Epithelial cell of esophagus (primary cell): ENCODE results near the gene LASP1.

Experiments
- DNase-seq: peaks from one replicate; pipeline ENCODE4 v3.0.0; 2010; ENCODE audit warnings: low read depth
- H3K4me3 ChIP-seq: 2 replicates; pipeline ENCODE4 v1.5.1; 2011; ENCODE audit warnings: mild to moderate bottlenecking, low read length, control low read depth
- CTCF ChIP-seq: IDR thresholded peaks from 2 replicates; pipeline ENCODE4 v1.5.1; 2011; ENCODE audit warnings: low read depth, mild to moderate bottlenecking, low read length, control low read depth, inconsistent platforms; ENCODE audit not compliant: insufficient read depth; ENCODE audit errors: missing control alignments

Gene LASP1

GRCh38 chr17:38912221-38912813 lies 42.5 kb downstream of the LASP1 start:
- DNase-seq = no peak
- TF ChIP-seq CTCF = no peak
- H3K4me3 ChIP-seq = no peak overlapping the region

- no peak for DNase-seq
- H3K4me3 ChIP-seq = no peak overlapping the region
- TF ChIP-seq CTCF = no peak
These were observed 45.1 kb downstream of the LASP1 start for GRCh38 chr17:38914741-38915638.

GRCh38 chr17:38915639-38915995 lies 45.8 kb downstream of the LASP1 start:
- no peak for TF ChIP-seq CTCF
- no peak overlapping the region for H3K4me3 ChIP-seq
- DNase-seq = no peak

- no peak for DNase-seq
- no peak for TF ChIP-seq CTCF
- H3K4me3 ChIP-seq = no peak overlapping the region
These were observed 46.9 kb downstream of the LASP1 start for GRCh38 chr17:38916771-38917170.

GRCh38 chr17:38917259-38917658 lies 47.4 kb downstream of the LASP1 start:
- no peak overlapping the region for H3K4me3 ChIP-seq
- peak; percentile 10 for TF ChIP-seq CTCF
- no peak for DNase-seq

- no peak for DNase-seq
- no peak for TF ChIP-seq CTCF
These were observed 48.5 kb downstream of the LASP1 start for GRCh38 chr17:38918129-38918913.

More at GRCh38 chr17:38918129-38918913, 48.5 kb downstream of the LASP1 start:
- H3K4me3 ChIP-seq = no peak overlapping the region
